Central memory CD4-positive, alpha-beta T cell (primary cell): ENCODE results near the gene ZNF366.

Source experiments
- DNase-seq: peaks from one replicate; pipeline ENCODE4 v3.0.0; 2022

Gene ZNF366

GRCh38 chr5:72518001-72518683 is 10.9 kb upstream of the ZNF366 start:
- DNase-seq, result no peak

- no peak for DNase-seq
Observed at GRCh38 chr5:72516916-72517315, 9.7 kb upstream of the ZNF366 start.

DNA sequence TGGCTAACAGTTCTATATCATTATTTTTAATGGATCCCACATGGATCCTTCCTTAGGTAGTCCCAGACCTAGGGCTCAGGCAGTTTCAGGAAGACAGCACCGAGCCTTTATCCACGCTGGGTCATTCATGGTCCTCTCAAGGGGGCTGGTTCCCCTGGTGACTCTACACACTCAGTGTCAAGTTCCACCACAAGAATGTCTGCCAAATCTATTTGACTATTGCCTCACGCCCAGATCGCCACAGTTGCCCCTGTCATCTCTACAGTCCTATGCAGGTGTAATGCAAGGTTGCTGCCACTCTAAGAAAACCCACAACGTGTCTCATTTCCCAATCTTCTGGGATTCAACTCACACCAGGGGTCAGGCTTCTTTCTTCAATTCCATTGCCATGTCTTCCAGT is 8.0 kb upstream of the ZNF366 start:
- no peak for DNase-seq

GRCh38 chr5:72512593-72512860 is 5.3 kb upstream of the ZNF366 start:
- no peak for DNase-seq

- no peak for DNase-seq
Observed at GRCh38 chr5:72511774-72512592, 4.8 kb upstream of the ZNF366 start.

DNA sequence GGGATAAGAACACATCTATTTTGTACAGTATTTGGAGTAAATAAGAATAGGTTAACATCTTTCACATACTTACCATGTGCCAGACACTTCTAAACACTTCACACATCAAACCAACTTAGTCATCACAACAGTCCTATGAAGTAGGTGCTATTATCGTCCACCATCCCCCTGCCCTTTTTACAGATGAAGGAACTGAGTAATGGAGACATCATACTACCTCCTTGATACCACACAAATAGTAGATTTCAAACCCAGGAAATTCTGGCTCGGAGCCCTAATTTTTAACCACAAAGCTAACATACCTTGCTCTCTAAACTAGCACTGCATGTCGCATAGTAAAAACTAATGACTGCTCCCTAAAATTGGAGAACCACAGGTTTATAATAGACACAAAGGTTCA is 4.2 kb upstream of the ZNF366 start:
- no peak for DNase-seq

DNA sequence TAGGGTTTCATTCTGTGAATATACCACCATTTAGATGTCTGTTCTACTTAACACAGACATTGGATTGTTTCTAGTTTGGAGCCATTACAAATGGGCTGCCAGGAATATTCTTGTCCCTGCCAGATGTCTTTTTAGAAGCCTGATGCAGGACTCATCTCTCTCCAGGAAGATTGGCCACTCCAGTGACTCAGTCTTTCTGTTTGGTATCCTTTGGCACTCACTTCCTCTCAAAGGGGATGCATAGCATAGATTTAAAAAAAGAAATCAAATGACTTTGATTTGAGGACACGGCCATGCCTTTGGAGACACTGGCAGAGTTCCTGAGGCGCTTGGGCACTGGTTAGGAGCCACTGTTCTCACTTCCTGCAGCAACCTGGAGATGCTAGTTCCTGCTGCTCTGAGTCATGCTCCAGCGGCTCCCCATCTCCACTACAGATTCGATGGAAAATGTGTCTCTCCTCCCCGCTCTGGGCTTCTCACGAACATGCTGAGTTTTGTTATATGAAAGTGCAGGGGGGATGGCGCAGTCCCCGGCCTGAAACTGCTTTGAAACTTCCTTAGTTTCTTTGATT is 3.5 kb upstream of the ZNF366 start:
- DNase-seq, result no peak

GRCh38 chr5:72509401-72509800 is 2.2 kb upstream of the ZNF366 start:
- DNase-seq, result no peak

DNA sequence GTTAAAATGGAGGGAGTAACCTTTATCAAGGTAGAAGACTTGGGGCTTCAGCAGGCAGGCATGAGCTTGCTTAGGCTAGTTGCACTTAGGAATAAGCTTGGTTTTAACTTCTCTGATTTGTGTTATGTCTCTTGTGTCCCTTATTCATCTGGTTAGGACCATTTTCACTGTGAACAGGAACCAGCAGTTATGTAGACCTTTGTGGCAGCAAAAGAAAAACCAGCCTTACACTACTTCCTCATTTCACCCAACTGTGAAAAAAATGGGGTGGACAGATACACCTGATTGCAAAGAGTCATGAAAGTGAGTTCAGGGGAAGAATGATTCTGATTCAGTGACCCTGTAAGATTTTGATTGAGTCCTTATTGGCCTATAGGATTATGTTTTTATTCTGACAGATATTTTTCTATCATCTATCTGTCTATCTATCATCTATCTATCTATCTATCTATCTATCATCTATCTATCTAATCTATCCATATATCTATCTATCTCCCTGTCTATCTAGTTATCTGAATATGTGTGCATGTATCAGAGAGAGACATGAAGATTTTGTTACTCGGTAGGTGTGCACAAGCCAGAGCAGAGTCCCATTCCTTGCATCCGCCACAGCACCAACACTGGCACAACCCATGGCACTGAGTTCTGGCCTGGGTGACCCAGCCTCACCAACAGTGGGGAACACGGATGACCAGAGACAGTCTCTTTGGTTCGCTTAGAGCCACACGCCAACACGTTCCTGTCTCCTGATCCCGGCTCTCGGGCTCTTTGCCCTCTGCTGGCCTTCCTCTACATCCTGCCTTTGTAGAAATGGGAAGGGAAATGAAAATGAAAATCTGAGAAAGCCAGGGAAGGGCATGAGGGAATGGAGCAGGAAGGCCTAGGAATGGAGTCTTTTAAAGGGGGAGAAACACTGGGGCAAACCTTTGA is 1.3 kb upstream of the ZNF366 start:
- DNase-seq, result no peak

- no peak for DNase-seq
Observed at GRCh38 chr5:72507907-72508238, 663 bp upstream of the ZNF366 start.

- no peak for DNase-seq
Observed at GRCh38 chr5:72506158-72506549, 1.1 kb downstream of the ZNF366 start.

GRCh38 chr5:72505539-72506157 is 1.6 kb downstream of the ZNF366 start:
- DNase-seq, result no peak

GRCh38 chr5:72505016-72505415 is 2.2 kb downstream of the ZNF366 start:
- no peak for DNase-seq

- no peak for DNase-seq
Observed at GRCh38 chr5:72503888-72504491, 3.2 kb downstream of the ZNF366 start.

DNA sequence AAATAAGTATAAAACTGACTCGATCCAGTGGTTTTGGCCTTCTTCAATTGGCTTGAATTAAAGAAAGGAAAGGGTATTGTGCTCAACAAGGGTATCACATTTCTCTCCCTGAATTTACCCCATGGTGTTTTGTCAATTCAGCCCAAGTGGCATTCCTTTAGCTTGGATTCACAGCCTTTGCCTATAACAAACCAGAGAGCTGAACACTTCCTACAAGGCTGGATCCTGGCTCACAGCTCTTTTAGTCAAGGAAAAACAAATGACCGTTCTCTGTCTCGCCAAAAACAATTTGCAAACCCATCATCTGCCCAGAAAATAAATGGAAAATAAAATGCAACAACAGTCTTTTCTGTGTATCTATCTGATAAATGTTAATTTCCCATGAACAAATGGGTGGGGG is 5.7 kb downstream of the ZNF366 start:
- DNase-seq, result no peak

DNA sequence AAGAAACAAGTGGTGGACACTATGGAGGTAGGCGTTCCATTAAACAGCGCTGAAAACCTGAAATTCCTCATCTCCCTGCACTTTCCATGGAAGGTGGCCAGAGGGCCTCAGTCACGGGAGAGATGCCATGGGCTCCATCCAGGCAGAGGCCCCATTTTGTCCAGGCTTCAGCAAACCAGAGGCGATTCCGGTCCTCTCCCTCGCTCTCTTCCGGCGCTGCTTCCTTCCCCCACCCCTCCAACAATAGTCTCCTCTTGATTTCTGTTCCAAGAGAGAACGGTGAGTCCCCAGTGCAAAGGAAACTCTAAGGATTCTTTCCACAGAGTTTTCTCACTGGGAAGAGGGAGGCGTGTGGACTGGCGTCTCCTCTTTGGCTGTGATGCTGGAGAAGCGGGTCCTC is 7.5 kb downstream of the ZNF366 start:
- DNase-seq, result no peak

DNA sequence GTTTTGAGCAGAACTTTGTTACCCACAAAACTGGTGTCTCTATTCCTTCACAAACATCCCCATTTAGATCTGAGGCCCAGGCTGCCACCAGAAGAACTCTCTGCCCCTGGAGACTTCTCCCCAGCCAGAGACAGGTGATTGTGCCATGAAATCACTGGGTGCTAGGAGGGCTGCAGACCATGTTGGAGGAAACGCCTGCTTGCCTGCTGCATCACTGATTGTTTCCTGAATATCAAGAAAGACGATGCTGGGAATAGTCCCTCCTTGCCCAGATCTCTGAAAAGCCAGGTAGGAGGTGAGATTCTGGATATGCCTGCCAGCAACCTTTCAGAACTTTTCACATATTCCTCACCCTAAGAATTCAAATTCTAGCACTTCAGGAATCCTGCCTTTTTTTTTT is 8.1 kb downstream of the ZNF366 start:
- no peak for DNase-seq

GRCh38 chr5:72498284-72498683 is 8.9 kb downstream of the ZNF366 start:
- DNase-seq, result no peak

DNA sequence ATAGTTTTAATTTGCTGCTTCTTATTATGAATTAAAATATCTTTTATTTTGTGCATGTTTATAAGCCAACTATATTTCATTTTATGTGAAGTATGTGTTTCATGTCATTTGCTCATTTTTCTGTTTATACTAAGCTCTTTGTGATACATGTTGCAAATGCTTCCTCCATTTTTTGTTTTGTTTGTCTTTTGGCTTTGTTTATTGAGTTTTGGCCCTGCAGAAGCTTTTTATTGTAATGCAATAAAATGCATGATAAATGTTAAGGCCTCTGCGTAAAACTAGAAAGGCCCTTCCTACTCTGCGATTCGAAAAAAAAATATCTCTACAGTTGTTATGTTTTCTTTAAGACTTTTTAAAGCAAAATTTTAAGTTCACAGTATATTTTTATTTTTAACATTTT is 9.4 kb downstream of the ZNF366 start:
- no peak for DNase-seq

GRCh38 chr5:72495410-72495809 is 11.8 kb downstream of the ZNF366 start:
- DNase-seq, result no peak

- no peak for DNase-seq
Observed at GRCh38 chr5:72494623-72495124, 12.5 kb downstream of the ZNF366 start.

DNA sequence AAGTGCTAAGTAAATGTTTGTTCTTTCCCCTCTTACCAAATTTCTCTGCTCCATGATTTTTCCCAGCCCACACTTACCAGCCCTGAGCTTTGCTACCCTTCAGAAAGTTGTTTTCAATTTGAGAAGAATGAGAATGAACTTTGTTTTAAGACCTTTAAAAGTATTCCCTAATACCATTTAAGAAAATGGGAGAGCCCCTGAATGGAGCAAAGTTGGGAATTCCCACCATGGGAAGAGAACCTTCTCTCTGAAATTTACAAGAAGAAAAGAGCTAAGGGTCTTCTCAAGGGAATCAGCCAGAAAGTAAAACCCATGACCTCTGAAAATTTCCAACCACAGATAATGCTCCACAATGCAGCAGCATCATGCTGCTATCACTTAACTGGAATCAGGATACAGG is 17.7 kb downstream of the ZNF366 start:
- no peak for DNase-seq
